ENCODE measurements around the gene MEGF10.
"Not testable (repeated sequence)": the region's sequence is repeated elsewhere in the genome, so short reads cannot be mapped to it uniquely, and the experiment has no call there.

The MEGF10 gene

DNA sequence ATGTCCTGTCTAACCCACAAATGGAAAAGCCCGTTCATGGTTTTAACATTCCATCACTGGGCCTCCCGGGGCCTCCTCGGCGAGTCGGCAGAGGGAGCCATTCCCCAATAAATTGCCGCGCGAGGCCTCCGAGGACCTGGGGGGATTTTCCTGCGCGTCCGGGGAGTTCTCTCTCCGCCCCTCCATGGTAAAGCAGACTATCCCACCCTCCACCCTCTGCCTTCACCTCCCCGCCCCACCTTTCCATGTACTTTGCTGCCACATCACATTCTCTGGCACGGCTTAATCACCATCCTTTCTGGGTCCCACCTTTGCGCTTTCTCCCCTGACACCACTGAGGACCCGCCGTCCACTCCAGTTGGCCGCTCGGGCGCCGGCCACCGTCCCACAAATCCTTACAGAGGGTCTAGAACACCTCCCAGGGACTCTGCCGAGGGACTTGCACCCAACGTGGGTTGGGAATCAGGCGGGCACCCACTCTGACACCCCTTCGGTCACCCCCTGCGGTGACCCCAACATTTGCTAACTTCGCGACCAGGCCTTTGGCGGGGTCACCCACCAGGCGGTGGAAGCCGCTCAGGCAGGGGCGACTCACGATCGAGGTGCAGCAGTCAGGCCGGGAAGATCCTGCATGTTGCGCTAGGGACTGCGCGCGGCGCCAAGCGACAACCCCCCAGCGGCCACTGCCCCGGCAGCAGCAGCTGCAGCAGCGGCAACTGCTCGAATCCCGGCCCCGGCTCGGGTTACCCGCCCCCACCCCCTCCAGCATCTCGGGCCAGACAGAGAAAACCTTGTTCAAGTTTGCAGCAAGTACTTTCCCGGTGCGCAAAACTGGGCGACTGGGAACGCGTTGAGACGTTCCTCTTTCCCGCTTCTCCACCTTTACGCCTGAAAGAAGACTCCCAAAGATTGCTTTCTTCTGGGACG is at the start of gene MEGF10:
Gene MEGF10, plus strand, starts transcription at position 778 of the 927 bp plus-strand sequence. CDS start 40,513 bp downstream, outside the sequence.
- DNase-seq = peak; percentile 92

DNA sequence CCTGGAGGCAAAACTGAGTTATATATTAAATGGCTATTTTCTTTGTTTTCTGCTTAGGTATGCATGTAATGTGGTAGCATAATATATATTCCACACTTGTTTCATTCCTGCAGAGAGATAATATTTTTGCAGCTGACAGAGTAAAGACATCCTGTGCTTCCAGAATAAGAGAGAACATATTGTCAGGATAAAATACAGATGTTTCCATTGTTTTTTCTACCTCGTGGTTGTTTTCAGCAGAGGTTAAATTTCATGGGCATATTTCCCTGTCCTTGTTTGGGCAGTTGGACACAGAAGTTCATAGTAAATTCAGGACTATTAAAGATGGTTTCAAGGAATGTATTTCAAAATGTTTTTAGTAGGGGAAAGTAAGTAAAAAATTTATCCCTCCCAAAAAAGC is 47.6 kb upstream of the MEGF10 start:
- no peak for DNase-seq

DNA sequence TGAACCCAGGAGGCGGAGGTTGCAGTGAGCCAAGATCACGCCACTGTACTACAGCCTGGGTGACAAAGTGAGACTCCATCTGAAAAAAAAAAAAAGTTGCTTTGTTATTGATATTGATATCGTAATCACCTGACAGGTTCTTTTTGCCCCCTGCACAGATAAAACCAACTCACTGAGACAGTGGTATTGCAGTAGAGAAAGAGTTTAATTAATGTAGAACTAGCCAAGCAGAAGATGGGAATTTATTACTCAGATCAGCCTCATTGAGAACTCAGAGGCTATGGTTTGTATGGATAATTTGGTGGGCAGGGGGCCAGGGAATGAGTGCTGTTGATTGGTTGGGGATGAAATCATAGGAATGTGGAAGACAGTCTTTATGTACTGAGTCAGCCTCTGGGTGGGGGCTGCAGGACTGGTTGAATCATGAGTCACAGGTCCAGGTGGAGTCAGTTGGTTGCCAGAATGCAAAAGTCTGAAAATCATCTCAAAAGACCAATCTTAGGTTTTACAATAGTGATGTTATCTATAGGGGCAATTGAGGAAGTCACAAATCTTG is 35.8 kb upstream of the MEGF10 start:
- DNase-seq = peak; percentile 62

DNA sequence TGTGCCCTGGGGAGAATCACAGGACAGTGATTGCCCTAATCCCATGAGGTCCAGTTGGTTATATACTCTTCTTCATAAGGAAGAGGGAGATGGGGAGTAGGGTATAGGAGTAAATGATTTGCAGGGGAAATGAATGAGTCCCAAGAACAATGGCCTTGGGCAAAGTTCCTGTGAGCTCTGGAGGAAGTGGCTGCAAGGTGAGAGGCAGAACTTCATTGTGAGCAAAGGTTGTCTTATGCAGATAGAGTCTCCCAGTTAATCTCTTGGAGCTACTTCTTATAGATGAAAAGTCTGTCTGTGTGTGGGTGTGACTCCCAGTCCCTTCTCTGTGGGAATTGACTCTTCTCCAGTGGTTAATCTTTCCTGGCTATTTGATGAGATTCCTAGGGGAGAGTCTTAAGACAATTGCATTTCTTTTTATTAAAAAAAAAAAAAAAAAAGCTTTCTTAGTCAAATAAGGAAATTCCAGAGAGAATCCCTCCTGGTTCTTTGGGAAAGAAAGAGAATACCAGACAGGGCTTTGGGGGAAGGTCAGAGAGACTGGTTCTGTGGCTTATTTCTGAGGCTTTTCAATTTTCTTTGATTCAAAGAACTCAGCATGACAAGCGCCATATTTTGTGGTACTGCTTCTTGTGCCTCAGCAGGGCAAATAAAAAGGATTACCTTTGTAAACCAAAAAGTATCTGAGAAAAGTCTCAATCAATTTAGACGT is 33.6 kb upstream of the MEGF10 start:
- no peak for DNase-seq

DNA sequence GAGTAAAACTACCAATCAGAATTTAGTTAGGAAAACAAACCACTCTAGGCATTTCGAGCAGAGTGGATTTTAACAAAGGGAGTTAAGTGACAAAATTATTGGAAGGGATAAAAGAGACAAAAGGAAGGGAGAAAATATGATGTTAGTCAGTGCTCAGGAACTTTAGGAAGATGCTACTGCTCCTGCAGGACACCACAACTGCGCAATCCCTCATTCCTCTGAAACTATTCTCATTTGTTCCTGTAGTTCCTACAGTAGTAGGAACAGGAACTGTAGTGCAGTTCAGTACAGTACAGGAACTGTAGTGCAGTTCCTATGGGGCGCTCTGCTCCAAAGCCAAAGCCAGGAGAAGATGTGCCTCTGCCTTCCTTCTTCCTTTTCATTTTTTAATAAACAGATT is 29.9 kb upstream of the MEGF10 start:
- DNase-seq = no peak

DNA sequence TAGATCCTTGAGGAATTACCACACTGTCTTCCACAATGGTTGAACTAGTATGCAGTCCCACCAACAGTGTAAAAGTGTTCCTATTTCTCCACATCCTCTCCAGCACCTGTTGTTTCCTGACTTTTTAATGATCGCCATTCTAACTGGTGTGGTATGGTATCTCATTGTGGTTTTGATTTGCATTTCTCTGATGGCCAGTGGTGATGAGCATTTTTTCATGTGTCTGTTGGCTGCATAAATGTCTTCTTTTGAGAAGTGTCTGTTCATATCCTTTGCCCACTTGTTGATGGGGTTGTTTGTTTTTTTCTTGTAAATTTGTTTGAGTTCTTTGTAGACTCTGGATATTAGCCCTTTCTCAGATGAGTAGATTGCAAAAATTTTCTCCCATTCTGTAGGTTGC is 25.1 kb upstream of the MEGF10 start:
- not testable (repeated sequence) for DNase-seq

DNA sequence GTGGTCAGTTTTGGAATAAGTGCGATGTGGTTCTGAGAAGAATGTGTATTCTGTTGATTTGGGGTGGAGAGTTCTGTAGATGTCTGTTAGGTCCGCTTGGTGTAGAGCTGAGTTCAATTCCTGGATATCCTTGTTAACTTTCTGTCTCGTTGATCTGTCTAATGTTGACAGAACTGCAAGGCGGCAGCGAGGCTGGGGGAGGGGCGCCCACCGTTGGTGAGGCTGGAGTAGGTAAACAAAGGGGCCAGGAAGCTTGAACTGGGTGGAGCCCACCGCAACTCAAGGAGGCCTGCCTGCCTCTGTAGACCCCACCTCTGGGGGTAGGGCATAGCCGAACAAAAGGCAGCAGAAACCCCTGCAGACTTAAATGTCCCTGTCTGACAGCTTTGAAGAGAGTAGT is 22.3 kb upstream of the MEGF10 start:
- not testable (repeated sequence) for DNase-seq

DNA sequence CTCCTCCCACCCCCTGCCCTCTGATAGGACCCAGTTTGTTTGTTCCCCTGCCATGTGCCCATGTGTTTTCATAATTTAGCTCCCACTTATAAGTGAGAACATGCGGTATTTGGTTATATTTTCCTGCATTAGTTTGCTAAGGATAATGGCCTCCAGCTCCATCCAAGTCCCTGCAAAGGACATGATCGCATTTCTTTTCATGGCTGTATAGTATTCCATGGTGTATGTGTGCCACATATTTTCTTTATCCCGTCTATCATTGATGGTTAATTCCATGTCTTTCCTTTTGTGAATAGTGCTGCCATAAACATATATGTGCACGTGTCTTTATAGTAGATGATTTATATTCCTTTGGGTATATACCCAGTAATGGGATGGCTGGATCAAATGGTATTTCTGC is 19.9 kb upstream of the MEGF10 start:
- not testable (repeated sequence) for DNase-seq

DNA sequence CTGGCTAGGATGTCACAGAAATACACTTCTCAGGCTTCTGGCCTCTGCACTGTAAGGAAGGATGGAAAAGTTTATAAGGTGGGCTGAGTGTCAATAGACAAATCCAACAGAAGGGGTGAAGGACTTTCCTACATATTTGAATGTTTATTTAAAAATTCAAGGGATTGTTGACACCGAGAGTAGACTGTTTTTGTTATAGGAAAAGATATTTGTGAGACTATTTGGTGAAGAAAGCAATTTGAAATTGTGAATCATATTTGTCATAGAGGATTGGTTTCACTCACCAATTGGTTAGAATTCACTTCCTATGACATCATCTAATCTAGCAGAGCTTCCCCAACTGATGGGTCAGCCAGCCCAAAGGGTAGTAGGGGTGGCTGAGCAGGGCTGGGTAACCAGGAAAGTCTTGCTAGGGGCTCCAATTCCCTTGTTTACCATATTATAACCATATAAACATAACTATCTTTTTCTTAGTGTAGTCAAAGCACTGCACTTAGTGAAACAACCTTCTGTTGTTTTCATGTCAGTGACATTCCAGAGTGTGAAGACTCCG is 14.9 kb upstream of the MEGF10 start:
- DNase-seq = no peak

DNA sequence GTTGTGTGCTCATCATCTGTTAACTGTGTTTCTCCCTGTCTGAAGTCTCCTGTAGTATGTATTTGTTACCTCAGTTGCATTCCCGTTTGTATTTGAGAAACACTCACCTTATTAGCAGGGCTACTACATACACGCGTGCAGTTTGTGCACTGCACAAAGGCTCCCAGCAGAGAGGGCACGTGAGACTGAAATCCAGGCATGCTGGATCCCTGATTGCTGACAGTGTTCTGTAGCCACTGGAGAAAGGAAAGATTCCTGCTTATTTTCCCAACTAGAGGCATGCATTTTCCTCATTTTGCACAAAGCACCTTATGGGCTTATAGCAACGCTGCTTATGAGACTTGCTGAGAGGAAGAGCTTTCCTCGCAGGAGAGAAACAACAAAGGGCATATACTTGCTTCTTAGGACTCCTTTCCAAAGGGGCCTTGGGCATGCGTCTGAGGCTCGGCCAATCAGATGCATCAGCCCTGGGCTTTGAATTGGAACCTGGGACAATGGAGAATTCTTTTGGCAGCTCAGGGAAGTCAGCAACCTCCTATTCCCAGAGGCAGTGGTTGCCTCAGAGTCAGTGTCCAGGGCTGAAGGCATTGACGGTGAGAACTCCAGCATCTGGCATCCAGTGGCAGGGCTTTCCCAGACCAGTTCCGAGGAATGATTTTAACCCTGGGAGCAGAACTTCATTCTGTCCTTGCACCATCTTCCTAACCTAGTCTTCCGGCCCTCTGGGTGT is 9.9 kb upstream of the MEGF10 start:
- DNase-seq = peak; percentile 57

DNA sequence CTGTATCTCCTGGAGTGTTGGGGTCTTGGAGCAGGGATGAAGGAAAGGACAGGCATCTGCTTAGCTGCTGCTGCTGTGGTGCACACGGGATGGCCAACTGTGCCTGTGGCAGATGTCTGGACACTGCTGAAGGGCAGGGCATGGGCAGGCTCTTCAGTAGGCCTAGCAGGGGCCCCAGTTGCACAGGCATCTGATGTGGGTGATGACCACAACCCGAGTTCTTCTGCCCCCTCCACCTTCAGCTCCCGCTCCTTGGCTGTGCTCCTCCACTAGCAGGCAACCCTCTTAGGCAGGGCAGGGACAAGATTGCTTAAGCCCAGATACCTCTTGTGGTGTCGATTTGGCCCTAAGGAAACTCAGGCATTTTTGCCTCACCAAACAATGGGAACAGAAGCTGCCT is 9.0 kb upstream of the MEGF10 start:
- DNase-seq = no peak

DNA sequence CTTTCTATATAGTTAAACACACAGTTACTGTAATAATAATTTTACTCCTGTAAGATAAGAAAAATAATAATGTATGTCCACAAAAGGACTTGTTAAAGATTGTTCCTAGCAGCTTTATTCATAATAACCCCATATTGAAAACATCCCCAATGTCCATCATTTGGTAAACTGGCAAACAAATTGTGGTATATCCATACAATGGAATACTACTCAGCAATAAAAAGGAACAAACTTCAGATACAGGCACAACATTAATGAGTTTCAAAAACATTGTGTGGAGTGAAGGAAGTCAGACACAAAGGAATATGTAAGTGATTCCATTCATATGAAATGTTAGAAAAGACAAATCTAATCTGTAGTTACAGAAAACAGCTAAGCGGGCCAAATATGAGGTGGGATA is 1.9 kb upstream of the MEGF10 start:
- DNase-seq = no peak

DNA sequence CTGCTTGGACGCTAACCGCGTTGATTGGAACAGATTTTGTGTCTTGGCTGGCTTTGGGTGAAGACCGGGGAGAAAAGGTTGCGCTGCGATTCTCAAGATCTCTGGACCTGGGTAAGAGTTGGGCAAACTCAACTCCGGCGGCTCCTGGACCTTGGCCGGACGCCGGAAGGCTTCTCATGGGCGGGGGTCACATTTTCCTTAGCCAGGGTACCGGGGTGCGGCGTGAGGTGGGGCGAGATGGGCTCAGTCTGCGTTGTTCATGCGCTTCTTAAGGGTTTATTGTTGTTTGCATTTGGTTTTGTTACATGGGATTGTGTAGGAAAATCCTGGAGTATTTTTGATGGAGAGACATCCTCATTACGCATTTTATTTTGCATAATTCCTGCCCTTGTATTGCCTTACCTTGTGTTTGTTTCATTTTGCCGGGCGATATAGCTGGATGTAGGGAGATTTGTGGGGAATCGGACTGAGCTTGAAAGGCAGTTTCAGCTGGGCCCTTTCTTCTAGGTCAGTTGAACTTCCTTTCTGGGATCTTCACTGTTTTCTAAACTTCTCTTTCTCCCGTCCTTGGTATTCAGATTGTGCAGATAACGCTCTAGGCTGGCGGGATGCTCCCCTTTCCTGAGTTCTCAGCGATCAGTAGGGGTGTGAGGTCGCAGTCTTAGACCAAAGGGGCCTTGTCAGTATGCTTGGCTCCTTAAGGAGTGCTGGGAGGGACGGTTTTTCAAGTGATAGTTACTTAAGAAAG is 524 bp downstream of the MEGF10 start:
- no peak for DNase-seq

DNA sequence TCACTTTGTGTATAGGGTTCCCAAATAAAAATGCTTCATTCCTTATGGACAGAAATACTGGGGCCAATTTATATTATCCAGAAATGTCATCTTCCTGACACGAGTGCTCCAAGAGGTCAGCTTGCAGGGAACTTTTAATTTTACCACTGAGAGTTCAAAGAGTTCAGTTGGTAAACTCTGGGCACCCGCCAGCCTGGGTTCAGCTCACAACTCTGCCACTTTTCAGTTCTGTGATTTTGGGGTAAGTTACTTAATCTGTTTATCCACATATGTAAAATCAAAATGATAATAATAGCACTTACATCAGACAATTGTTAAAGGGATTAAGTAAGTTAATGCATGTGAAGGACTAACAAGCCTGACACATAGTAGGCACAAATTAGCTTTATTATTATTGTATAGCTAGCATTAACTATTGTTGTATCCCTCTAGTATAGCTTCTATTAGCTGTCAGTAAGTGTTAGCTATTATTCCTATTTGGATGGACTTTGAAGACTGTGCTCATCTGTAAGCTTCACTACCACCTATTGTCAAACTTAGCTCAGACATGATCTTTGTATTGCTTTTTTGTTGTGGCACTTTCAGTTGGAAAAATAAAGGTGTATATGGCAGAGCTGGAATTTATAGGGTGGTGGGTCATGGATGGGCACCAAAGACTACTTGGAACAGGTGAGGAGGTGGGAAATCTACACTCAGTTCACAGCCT is 1.6 kb downstream of the MEGF10 start:
- no peak for DNase-seq

DNA sequence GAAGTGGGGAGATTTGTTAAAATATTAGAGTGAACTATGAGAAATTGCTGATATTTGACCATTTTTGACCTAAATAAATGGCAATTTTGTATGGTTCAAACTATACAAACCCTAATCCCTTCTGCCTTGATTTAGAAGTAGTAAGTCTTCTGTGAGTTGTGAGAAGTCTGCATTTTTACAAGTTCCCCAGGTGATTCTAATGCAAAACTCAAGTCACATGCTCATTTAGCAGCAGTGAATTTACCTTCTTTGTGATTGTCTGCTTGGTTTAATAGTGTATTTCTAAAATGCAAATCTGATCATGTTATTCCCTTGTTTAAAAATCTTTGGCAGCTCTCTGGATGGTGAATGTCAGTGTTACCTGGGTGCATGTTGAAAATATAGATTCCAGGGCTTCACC is 2.8 kb downstream of the MEGF10 start:
- no peak for DNase-seq

DNA sequence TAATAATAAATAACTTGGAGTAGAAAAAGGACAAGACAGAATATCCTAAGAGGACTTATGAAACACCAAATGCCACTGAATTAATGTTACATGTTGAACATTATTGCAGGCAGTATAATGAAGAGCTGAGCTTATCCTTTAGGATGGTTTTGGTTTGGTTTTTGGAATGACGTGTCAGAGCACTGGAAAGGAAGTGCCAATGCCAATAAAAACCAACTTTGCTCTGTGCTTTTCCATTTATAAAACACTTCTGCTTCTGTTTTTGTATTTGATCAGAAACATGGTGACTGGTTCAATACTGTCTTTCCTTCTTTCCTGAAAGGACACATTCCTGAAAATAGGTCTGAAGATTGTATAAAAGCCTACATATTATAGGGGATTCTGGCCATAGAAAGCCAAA is 4.2 kb downstream of the MEGF10 start:
- DNase-seq = no peak

DNA sequence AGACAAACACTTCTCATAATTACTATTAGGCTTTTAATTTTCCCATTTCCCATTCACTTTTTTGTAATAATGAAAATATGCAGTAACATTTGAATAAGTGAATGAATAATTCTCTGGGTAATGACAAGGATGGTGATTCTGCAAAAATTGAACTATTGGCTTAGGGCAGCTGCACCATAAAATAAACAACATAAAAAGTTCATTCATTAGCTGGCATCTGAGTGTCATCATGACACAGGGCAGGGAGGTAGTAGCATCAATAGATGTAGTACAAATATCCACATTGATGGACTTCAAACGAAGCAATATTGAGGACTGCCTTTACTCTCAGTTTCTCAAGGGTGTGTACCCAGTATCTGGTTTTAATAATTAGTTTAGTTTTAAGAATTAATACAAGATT is 4.9 kb downstream of the MEGF10 start:
- no peak for DNase-seq

DNA sequence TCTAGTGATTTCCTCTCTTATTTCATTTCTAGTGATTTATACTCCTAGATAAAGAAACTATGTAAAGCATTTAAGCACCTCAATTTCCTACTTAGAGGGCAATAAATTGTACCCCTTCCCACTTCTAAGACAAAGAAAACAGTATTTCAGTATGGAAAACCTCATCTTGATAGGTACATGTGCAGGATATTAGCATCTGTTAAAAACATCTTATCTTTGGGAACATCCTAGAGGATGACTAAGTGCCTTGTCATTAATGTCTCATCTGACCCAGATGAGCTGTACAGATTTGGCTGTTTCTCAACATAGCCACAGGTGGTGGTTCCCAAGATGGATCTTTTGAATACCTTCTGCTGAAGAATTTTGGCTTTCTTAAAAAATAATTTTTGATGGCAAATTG is 5.7 kb downstream of the MEGF10 start:
- DNase-seq = no peak

DNA sequence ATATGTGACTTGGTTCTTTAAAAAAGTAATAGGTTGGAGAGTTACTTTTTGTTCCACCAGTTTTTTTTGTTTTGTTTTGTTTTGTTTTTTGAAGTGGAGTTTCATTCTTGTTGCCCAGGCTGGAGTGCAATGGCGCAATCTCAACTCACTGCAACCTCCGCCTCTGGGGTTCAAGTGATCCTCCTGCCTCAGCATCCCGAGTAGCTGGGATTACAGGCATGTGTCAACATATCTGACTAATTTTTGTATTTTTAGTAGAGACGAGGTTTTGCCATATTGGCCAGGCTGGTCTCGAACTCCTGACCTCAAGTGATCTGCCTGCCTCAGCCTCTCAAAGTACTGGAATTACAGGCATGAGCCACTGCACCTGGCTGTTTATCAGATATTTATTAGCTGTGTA is 6.3 kb downstream of the MEGF10 start:
- not testable (repeated sequence) for DNase-seq

DNA sequence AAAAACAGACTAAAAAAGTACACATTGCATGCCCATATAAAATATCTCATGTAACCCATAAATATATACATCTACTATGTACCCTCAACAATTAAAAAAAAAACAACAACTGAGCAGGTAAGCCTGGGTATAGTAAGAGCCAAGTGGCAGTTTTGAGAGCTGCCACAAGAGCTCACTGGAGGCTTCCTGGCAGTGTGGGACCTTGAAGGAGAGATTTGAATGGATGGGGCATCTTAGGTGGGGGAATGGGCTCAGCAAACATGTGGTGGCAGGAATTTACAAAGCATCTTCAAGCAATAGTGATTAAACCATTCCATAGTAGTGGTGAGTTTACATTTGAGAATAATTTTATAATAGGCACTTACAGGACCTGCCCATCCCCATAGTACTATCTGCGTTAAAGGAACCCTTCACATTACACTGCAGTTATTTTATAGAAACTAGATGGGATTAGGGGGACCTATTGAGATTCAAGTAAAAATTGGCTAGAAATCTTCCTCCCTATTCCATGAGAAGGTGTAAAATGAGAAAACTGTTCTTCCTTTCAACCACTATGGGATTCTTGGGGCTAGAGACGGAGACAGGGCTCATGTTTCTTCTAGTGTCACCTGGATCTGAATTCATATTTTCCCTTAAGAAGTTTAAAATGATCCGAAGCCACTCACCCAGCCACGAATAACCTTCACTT is 6.9 kb downstream of the MEGF10 start:
- no peak for DNase-seq

DNA sequence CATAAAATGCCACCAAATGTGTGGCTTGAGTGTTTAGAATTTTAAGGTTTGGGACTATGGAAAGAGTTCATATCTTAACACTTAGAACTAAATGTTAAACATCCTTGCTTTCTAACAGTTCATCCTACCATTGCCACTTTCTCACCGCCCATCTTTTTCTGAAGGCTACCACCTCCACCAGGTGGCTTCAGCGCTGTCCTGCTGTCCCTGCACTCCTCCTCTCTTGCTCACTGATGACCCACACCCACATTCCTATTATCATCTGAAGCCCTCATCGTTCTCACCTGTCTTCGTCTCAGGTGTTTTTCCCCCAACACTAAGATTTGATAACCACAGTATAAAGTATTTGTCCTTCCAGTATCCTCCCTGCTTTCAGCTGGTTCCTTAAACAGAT is 7.4 kb downstream of the MEGF10 start:
- no peak for DNase-seq

Measured in islet precursor cell (in vitro differentiated cells).